Measurements from ENCODE around the gene ZNF766. TPM values are rescaled to one million over a fixed set of nuclear protein-coding genes. Genes with fewer than 3 reads are reported as not detected.

The ZNF766 gene
- total and polyA plus RNA-seq, 9 of the 15 experiments (the other 6 are each of a cell fraction or from before 2014, with no cell fraction given): 6.7 to 23.0 (median 11.2) TPM

- TF ChIP-seq SNIP1 (IDR thresholded peaks at IDR 0.05; ENCODE audit: low read depth) (peak; percentile 27; the same call in 1 of the 2 replicates), ZNF354B (CRISPR knock-in tag; IDR thresholded peaks at IDR 0.05) (no peak), DLX4 (CRISPR knock-in tag; IDR thresholded peaks at IDR 0.05) (no peak)
Observed at GRCh38 chr19:52297601-52298364, 28.4 kb downstream of the ZNF766 start (continued).

GRCh38 chr19:52307275-52307674 is 37.9 kb downstream of the ZNF766 start:
- Histone ChIP-seq H3K9me1 (ENCODE audit: control insufficient read depth, insufficient read depth, low read length) (no peaks in the 10 kb centered on the region), H3K27me3 (ENCODE audit: control insufficient read depth in 2 of 2, insufficient read depth in 2 of 2, low read length in 2 of 2) (no peaks in the 10 kb centered on the region), H3K4me1 (replicated peaks in 1 of 2; ENCODE audit: control insufficient read depth in 2 of 2, insufficient read depth in 2 of 2, low read length in 2 of 2) (no peaks in the 10 kb centered on the region), H3K9me3 (replicated peaks; ENCODE audit: control insufficient read depth, insufficient read depth, low read depth, low read length) (peaks cover 36% of the 10 kb centered on the region), H3K9ac (ENCODE audit: insufficient read depth in 1 of 2, low read depth in 2 of 2, low read length in 2 of 2) (no peak overlapping the region), H4K20me1 (replicated peaks; ENCODE audit: control insufficient read depth, insufficient read depth, low read length) (no peaks in the 10 kb centered on the region), H3K27ac (ENCODE audit: extremely low read depth, low read depth, low read length) (no peak overlapping the region), H3K4me3 (no peak overlapping the region), H3K79me2 (ENCODE audit: control insufficient read depth, insufficient read depth, low read length) (no peaks in the 10 kb centered on the region), H3K36me3 (ENCODE audit: control insufficient read depth, insufficient read depth, low read length) (peaks cover 74% of the 10 kb centered on the region), H2AFZ (ENCODE audit: low read depth, low read length) (no peak overlapping the region), H3K4me2 (ENCODE audit: insufficient read depth, low read length) (no peak overlapping the region)
- ChIA-PET POLR2A (interaction anchor here (1.0 kb wide), 1 partner anchor 12 kb away, joined by 3 read pairs; no protein-coding TSS in a partner anchor), CTCF (ENCODE audit: low intra/inter-chr PET ratio) (no interaction called here)
- DNase-seq (ENCODE audit: extremely low read depth in 1 of 4, low spot score in 3 of 4) (peak in 1 of 4 experiments; percentile 47), ATAC-seq (no peak), FAIRE-seq (no peak)
- no TSS peak for BruUV-seq (replicated peaks)
- intact Hi-C loops (cut with micrococcal nuclease): no loop called here
- in situ Hi-C loops (cut with MboI): no loop called here
- WGBS (ENCODE audit: insufficient coverage, low coverage, missing lambda C conversion rate): 98% methylated on average over 10 of the region's 10 CpGs
- TF ChIP-seq U2AF2 (optimal IDR thresholded peaks at IDR 0.05; ENCODE audit: low read depth, low read length) (no peak), ZNF23 (CRISPR knock-in tag; IDR thresholded peaks at IDR 0.05) (no peak), ZBED1 (IDR thresholded peaks at IDR 0.05) (no peak), FOXA1 (IDR thresholded peaks at IDR 0.05; ENCODE audit: borderline replicate concordance) (no peak), ZNF146 (CRISPR knock-in tag; IDR thresholded peaks at IDR 0.05; ENCODE audit: unreplicated experiment) (no peak), NR2C2 (CRISPR knock-in tag; IDR thresholded peaks at IDR 0.05) (no peak), NR2C2 (tag; IDR thresholded peaks at IDR 0.05) (no peak), CHD2 (IDR thresholded peaks at IDR 0.05; ENCODE audit: low read depth, low read length) (no peak), ATF7 (IDR thresholded peaks at IDR 0.05) (no peak), CUX1 (CRISPR knock-in tag; IDR thresholded peaks at IDR 0.05) (no peak), ZNF445 (CRISPR knock-in tag; IDR thresholded peaks at IDR 0.05; ENCODE audit: low read depth) (peak; percentile 79; the same call in 1 of the 2 replicates), TGIF2 (CRISPR knock-in tag; IDR thresholded peaks at IDR 0.05) (no peak), USF1 (CRISPR knock-in tag; IDR thresholded peaks at IDR 0.05) (no peak), ZNF124 (CRISPR knock-in tag; IDR thresholded peaks at IDR 0.05) (no peak)
